Tibial artery (tissue), 4 donors: ENCODE data around the gene MATCAP1.

Source experiments
- DNase-seq, 2 donors: peaks; one replicate each; pipeline ENCODE4 v3.0.0-alpha.2; 2019
- H3K27ac ChIP-seq, 2 donors: fragments of 200-600 bp; sonication (generic) in 1 of 2; 1 replicate in 1 of 2; 2 replicates in 1 of 2; pipeline ENCODE4 v1.5.1; 2018 to 2019; ENCODE audit warnings: mild to moderate bottlenecking in 1 of 2
- H3K27me3 ChIP-seq, 2 donors: fragments of 200-600 bp; sonication (generic) in 1 of 2; one replicate each; pipeline versions ENCODE4 v1.5.1 to v1.6.0; 2016 to 2019
- H3K36me3 ChIP-seq, 3 donors: fragments of 200-600 bp; sonication (generic) in 2 of 3; one replicate each; pipeline ENCODE4 v1.5.1; 2016 to 2019; ENCODE audit warnings: mild to moderate bottlenecking in 2 of 3
- H3K4me1 ChIP-seq, 4 donors: fragments of 200-600 bp; sonication (generic) in 2 of 4; 1 replicate in 3 of 4; 2 replicates in 1 of 4; pipeline ENCODE4 v1.5.1; 2016 to 2019
- H3K4me3 ChIP-seq, 2 donors: fragments of 200-600 bp; sonication (generic) in 1 of 2; 1 replicate in 1 of 2; 2 replicates in 1 of 2; pipeline ENCODE4 v1.5.1; 2018 to 2019; ENCODE audit warnings: mild to moderate bottlenecking in 2 of 2
- H3K9me3 ChIP-seq, 3 donors: fragments of 200-600 bp; sonication (generic) in 1 of 3; one replicate each; pipeline ENCODE4 v1.5.1; 2016 to 2019
- CTCF ChIP-seq, 2 experiments: fragments of 200-600 bp in 1 of 2; fragments of 450-650 bp in 1 of 2; IDR thresholded peaks; one replicate each; pipeline ENCODE4 v1.5.1; 2017 to 2019; ENCODE audit warnings: antibody characterized with exemption in 2 of 2, mild to moderate bottlenecking in 1 of 2, moderate library complexity in 1 of 2
- intact Hi-C: fragments of 100-400 bp; cut with DNase I; formaldehyde crosslinking; loops from one replicate; pipeline ENCODE4 v1.15.0; 2023; ENCODE audit warnings: low total_unique reads

Gene MATCAP1

GRCh38 chr16:67167588-67167987, 16.2 kb downstream of the MATCAP1 start:
- no peak for DNase-seq
- peaks cover 0 to 35% of the 10 kb centered on the region in 2 donors for H3K27me3 ChIP-seq
- H3K9me3 ChIP-seq: no peaks in the 10 kb centered on the region
- H3K4me1 ChIP-seq: peaks cover 4 to 71% (median 65%) of the 10 kb centered on the region in 4 donors
- intact Hi-C loops: no loop called here
- H3K27ac ChIP-seq: peak overlapping the region in 1 of 2 donors; percentile 11
- H3K36me3 ChIP-seq: no peaks in the 10 kb centered on the region
- no peak for TF ChIP-seq CTCF (IDR thresholded peaks at IDR 0.05)
- H3K4me3 ChIP-seq: no peak overlapping the region

- no peak for TF ChIP-seq CTCF (IDR thresholded peaks at IDR 0.05)
- H3K4me1 ChIP-seq: peaks cover 4 to 77% (median 67%) of the 10 kb centered on the region in 4 donors
- no peaks in the 10 kb centered on the region for H3K9me3 ChIP-seq
- peaks cover 0 to 42% of the 10 kb centered on the region in 2 donors for H3K27me3 ChIP-seq
- H3K36me3 ChIP-seq: no peaks in the 10 kb centered on the region
- intact Hi-C loops: no loop called here
- peak overlapping the region in 1 of 2 donors; percentile 11 for H3K27ac ChIP-seq
- DNase-seq: no peak
- H3K4me3 ChIP-seq: no peak overlapping the region
Measured at GRCh38 chr16:67166598-67167168, 17.1 kb downstream of the MATCAP1 start.

- Histone ChIP-seq H3K4me3 (no peak overlapping the region), H3K36me3 (no peaks in the 10 kb centered on the region), H3K27ac (peak overlapping the region in 1 of 2 donors; percentile 73), H3K4me1 (peaks cover 4 to 77% (median 68%) of the 10 kb centered on the region in 4 donors), H3K27me3 (peaks cover 0 to 45% of the 10 kb centered on the region in 2 donors), H3K9me3 (no peaks in the 10 kb centered on the region)
- no peak for TF ChIP-seq CTCF (IDR thresholded peaks at IDR 0.05)
- DNase-seq: no peak
- intact Hi-C loops: no loop called here
Measured at GRCh38 chr16:67166110-67166547, 17.6 kb downstream of the MATCAP1 start.

- Histone ChIP-seq H3K27me3 (peaks cover 0 to 45% of the 10 kb centered on the region in 2 donors), H3K4me3 (peak overlapping the region; percentile 47 to 51), H3K9me3 (no peaks in the 10 kb centered on the region), H3K27ac (peak overlapping the region; percentile 57 to 73), H3K4me1 (peaks cover 4 to 75% (median 68%) of the 10 kb centered on the region in 4 donors), H3K36me3 (no peaks in the 10 kb centered on the region)
- no peak for TF ChIP-seq CTCF (IDR thresholded peaks at IDR 0.05)
- DNase-seq: no peak
- intact Hi-C loops: no loop called here
Measured at GRCh38 chr16:67165121-67166078, 18.4 kb downstream of the MATCAP1 start.

GRCh38 chr16:67164599-67165061, 19.1 kb downstream of the MATCAP1 start, which contains the start of gene HSF4:
TSS of gene HSF4 (plus strand) at chr16:67164745. CDS start at chr16:67164812, 67 bp downstream.
- Histone ChIP-seq H3K9me3 (no peaks in the 10 kb centered on the region), H3K4me1 (peaks cover 4 to 73% (median 63%) of the 10 kb centered on the region in 4 donors), H3K36me3 (no peaks in the 10 kb centered on the region), H3K4me3 (peak within 1 kb of the TSS; percentile 47 to 51), H3K27me3 (peaks cover 0 to 45% of the 10 kb centered on the region in 2 donors), H3K27ac (peak within 1 kb of the TSS; percentile 57 to 73)
- TF ChIP-seq CTCF (IDR thresholded peaks at IDR 0.05): no peak
- intact Hi-C loops: loop anchor here (5.0 kb wide), 1 partner anchor 282 kb away; the partner anchor contains the start of gene PDP2
- peak; percentile 69 to 85 for DNase-seq
